GM21786 (cell line): ENCODE data around the gene HES1.

ENCODE experiments used
- ATAC-seq: cut with Tn5 transposase; IDR thresholded peaks from one replicate; pipeline ENCODE4 v1.9.1; 2021; ENCODE audit not compliant: unreplicated experiment

HES1 gene

DNA sequence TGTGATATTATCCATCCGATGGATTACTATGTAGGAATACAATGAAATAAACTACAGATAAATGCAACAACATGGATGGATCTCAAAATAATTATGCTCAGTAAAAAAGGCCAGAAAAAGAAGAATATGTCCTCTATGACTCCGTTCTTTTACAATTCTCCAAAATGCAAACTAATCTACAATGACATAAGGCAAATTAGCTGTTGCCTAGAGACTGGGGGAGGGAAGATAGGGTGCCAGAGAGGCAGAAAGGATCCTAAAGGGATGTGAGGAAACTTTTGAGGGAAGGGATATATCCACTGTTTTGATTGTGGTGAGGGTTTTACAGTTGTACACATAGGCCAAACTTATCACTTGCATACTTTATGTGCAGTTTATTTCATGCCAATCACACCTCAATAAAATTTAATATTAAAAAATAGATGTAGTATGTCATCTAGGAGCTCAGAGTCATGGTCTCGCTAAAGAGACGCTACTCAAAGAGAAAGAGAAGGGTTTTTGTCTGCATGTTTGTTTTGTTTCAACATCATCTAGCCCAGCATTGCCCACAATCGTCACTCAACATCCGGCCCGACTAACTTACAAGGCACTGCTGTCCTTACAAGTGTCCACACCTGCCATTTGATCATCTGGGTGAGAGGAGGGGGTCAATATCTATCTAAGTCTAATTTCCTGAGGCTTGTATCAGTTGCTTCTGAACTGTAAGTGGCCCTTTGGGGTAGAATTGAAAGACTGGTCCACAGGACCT, 29.5 kb downstream of the HES1 start:
- ATAC-seq = no peak

DNA sequence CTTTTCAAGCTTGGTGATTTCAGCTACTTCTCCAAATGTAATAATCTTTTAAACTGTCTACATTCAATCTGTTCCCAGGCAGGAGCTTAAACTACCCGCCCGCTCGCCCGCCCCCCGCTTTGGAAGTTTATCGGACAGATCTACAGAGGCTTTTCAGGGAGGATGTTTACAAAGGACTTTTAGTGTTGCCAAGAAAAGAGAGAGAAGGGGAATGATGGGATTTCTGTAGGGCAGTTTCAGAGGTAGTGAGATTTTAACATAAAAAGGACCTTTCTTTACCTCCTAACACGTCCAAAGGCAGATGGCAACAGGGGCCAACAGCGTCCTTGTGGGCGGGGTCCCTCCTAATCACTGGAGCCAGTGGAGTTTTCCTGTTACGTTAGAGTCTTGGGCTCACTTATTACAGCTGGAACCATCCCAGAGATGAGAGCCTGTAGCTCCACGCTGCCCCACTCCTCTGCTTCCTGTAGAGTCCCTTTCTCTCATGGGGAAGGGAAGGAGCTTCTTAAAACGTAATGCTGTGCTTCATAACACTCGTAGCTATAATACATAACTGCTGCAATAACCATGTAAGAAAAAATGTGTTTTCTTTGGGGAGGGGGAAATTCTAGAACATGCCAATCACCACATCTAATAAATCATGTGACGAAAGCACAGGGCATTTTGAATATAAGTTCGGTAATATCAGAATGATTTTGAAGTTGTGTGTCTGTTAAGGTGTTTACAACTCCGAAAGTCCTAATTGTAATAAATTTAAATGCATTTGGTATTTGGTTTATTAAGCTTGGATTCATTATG, 30.9 kb downstream of the HES1 start:
- ATAC-seq = no peak

DNA sequence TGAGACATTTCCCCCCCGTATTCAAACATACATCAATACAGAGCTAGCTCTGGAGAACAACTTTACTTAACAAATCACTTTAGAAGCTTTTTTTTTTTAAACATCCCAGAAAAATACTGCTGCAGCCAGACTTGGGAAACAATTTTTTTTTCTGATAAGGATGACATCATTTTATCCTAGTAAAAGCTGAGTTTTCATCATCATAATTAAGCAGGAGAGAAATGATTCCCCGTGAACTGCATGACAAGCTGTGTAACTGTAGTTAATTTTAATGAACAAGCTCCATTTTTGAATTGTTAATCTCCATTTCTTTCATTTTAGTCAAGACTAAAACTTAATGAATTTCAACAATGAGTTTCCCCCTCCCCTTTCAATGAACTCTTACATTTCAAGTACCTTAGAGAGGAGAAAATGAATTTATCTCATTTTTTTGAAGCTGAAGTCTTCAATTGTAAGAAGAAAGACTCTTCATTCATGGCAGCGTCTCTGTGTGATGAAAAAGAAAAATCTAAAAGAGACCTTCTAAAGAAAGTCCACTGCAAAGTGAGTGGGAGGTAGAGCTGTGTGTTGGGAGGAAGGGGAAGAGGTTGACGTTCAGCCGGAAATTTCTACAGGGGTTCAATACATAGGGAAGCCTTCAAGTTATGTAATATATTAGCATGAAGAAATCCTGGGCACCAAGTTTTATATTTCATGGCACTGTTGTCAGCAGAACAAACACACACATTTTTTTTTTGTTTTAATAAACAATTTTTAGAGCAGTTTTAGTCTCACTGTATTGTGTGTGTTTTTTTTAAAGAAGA, 31.7 kb downstream of the HES1 start:
- ATAC-seq = no peak

DNA sequence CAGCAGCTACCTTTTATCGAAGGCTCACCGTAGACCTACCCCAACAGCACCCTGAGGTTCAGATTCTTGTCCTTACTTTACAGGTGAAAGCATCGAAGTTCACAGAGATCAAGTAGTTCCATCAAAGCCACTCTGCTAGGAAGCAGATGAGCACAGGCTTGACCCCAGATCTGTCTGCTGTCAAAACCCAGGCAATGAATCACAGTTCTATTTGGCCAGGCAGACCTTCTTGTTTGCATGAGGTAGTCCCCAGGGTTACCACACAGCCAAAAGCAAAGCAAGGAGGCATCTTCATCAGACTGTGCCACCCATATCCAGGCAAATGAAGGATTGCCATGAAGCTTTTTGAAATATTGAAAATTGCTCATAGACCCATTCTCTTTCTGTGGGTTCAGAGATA, 33.0 kb downstream of the HES1 start:
- no peak for ATAC-seq

DNA sequence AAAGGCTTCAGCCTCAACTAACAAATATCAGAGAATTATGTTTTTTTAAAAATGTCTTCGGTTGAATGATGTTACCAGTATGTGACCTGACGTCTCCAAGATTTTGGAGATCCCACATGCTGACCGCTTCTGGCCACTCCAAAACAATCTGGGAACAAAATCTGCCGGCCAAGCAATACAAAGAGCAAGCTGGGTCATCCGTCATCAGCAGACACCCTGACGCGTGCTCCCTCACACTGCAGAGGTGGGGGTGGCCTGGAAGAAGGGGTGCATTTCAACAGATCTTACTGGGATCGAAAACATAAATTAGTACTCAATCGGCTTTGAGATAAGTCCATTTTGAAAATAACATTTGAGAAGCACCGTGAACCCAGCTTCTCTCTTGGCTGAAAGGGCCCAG, 33.6 kb downstream of the HES1 start:
- no peak for ATAC-seq

DNA sequence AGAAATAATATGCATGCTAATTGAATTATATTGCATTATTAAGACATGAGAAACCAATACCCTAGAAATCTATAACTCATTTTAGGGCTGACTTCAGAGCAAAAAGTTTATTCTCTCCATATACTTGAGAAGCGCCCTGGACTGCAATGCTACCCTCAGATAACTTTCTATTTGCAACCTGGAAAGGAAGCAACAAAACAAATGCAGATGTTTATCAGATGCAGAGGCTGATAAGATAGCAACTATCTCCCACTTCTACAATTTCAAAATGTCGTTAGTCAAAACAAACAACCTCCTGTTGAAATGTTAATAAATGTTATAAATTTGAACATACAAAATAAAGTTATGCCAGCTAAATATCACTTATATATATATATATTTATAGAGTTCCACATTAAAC, 34.8 kb downstream of the HES1 start:
- no peak for ATAC-seq

DNA sequence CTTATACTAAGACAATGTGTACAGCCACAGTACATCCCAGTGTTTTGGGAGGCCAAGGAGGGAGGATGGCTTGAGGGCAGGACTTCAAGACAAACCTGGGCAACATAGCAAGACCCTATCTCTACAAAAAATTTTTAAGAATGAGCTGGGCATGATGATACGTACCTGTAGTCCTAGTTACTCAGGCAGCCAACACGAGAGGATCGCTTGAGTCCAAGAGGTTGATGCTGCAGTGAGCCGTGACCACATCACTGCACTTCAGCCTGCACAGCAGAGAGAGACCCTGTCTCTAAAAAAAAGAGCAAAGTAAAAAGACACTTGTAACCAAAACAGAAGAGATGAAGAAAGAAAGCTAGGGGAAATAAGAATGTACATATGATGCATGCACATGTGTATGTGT, 38.5 kb downstream of the HES1 start:
- no peak for ATAC-seq

DNA sequence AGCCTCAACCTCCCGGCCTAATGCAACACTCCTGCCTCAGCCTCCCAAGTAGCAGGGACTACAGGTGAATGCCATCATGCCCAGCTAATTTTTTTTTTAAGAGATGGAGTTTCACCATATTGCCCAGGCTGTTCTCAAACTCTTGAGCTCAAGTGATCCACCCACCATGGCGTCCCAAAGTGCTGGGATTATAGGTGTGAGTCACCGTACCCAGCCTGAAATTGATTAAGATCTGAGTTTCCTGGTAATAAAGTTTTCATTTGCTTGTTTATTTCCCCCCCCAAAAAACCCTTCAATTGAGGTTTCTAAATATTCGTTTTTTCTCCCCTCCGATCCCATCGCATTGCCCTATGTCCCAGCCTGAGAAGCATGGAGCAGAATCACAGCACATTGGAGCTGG, 39.0 kb downstream of the HES1 start:
- ATAC-seq = no peak

DNA sequence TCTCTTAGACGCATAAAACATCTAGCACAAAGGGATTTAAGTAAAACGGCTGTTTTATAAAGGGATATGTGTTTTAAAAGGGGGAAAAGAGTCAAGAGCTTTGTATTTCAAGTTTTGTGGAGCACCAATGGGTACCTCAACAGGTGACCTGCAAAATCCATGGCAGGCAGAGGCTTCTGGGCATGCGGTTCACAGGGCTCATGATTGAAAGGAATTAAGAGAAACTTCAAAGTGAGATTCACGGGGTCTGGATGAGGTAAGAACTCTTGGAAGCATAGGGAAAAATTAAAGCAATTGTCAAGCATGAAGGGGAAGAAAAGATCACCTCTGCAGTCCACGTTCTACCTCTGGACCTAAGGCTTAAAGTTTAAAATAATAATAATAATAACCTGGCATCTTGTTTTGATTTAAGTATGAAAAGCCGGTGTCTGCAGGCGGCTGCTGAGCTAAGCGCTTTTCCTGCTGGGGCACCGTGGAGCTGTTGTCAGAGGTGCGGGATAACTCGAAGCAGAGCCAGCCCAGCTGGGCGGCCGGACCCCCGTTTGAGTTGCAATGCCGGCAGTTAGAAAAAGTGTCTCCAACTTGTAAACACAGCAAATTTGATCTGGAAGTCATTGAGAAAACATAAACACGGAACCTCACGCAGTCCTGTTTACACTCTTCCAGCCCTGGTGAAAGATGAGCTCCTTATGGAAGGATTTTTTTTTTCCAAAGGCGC, 40.5 kb downstream of the HES1 start:
- ATAC-seq = no peak

DNA sequence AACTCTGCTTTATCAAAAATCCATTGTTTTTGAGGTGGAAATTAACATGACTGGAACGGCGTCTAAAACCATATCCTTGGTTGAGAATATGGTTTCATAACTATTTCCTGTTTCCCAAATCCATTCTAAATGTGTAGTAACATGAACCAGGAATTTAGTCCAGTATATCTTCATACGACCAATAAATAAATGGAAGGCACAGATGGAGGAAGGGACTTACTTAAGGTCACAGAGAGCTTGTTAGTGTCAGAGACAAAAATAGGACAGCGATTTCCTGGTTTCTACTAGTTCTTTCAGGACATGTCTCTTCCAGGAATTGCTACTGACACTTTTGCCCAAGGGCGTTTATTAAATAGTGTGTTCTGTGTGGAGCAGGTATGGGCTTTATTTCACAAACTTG, 41.2 kb downstream of the HES1 start:
- ATAC-seq = no peak

DNA sequence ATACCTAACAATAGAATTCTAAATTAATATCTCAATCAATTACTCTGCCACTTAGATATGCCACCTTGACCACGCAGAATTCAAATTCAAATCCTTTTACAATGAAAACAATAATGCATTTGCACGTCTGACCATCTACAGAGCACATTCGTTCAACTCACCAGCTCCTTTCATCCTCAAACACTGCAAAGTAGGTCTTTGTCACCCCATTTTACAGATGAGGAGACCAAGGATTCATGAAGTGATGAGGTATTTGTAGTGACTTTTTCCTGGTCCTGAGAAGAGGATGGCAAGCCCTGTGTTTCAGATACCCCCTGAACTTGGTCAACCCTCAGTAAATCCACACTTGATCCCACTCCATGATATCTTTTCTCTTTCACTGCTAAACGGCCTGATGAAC, 42.2 kb downstream of the HES1 start:
- no peak for ATAC-seq

DNA sequence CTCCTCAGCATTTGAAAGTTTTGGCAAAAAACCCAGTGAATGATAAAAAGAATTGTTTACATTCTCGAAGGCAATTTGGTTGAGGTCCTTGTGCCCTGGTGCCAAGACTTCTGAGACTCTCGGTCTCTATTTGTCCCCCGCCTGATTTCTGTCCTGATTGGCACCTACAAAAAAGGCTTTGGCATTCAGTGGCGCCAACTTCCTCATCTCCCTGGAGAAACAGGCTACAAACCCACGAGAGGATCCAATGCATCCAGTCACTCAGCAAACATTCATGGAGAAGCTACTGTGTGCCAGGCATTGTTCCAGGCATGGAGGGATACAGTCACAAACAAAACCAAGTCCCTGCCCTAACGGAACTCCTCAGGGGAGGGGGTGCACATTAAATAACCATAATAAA, 42.7 kb downstream of the HES1 start:
- no peak for ATAC-seq

DNA sequence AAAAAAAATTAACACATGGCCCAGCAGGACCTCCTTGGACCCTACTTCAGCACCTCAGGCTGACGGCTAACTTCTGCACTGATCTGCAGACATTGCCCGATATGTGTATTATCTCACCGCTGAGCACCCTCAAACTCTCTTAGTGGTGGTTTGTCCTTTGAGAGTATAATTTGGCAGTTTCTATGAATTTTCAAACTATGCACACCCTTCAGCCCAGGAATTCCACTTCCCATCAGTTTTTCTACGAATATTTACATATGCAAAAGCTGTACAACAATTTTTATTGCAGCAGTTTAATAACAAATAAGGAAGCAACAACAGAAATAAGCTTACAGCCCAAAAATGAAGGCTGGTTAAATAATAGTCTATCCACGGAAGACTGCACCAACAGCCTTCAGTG, 44.6 kb downstream of the HES1 start:
- no peak for ATAC-seq

DNA sequence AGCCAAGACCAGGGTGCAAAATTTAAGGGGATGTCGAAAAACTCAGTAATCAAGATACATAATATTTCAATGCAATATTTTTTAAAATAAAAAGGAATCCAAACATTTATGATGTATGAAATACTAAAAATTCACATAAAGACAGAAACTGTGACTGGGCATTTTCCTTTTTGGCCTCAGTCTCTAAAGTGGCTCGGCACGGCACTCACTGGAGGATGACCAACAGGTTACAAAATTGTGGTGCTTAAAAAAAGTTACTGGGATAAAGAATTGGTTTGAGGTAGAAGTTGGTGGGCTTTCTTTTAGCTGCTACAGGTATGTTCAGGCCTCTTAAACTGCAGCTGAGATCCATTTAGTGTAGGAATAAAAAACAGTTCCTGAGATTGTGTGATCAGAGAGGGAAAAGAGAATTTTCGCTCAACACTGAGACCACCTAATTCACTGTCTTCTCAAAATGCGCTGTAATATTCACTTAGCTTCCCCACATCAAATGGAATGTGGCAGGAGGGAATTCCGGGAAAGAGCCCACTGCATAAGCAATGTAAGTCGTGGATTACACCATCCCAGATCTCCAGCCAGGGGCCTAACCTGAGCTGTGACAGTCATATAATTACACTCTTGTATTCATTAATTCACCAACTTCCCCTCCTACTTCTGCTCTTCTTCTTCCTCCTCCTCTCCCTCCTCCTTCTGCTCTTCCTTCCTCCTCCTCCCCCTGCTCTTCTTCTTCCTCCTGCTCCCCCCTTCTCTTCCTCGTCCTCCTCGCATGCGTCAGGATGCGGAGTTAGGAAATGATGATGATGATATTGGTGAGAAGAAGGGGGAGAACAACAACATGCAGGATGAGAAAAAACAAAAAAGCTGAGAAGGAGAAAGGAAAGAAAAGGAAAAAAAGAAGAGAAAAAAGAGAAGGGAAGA, 45.9 kb downstream of the HES1 start:
- ATAC-seq = no peak

DNA sequence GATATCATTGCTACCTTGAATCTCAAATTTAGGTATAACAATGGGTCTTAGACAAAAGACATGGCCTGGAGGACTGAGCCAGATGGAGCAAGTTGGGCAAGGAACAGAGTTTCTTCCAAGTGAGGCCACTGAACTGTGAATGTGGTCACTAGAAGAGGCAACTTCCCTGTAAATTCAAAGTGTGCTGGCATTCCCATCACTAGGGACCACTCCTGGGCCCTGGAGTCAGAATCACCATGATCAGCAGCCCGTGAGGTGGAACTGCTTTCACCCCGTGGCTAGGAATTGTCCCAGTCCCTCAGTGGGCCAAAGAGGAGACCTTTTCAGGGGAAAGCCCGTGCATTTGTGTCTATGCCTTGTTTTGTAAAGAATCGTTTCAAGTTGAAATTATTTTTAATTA, 47.3 kb downstream of the HES1 start:
- no peak for ATAC-seq

DNA sequence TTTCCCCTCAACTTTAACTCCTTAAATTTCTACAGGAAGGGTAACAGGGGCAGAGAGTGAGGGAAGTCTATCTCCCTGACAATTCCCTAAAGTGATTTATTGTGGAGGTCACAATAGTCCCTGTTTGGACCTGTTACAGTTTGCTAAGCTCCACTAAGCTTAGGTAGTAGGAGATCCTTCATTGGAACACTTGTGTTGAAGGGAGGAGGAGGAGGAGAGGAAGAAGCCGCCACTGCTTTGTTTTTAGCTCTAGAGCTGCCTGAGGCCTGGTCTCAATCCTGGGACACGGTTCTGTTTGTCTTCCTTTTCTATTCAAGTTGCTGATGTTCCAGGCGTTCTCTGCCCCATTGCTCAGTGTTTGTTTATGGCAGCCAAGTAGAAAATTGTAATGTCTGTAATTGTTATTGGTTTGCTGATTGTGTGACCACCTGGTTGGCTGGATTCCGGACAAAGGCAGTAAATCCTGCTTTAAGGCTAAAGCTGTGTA, 48.4 kb downstream of the HES1 start:
- no peak for ATAC-seq

DNA sequence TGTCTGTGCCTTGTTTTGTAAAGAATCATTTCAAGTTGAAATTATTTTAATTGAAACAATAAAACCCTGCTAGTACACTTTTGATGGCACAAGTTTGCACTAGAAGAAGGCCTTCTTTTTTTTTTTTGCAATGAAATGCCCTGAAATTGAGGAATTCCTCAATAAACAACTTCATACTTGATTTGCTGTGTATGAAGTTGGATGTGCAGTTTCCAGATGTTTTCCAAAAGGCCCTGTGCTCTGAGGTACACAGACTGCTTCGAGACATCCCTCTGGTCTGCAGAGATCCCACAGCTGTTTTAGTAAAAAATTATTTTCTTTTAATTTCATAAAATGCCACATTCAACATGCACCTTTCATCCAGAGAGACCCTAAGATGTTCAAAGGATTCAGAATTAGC, 48.9 kb downstream of the HES1 start:
- ATAC-seq = no peak

DNA sequence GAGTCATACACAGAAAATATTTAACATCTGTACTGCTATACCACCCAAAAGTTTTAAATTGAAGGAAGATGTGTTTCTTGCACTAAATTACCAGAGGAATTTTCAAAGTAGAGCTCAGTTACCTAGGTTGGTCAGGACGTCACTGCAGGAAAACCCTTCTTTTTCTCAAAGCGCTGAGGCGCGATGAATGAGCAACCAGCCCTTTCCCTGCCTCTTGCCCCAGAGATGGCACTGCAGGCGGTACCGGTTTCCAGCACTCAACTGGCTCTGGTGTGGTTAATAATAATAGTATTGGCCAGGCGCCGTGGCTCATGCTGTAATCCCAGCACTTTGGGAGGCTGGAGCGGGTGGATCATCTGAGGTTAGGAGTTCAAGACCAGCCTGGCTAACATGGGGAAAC, 49.3 kb downstream of the HES1 start:
- no peak for ATAC-seq

DNA sequence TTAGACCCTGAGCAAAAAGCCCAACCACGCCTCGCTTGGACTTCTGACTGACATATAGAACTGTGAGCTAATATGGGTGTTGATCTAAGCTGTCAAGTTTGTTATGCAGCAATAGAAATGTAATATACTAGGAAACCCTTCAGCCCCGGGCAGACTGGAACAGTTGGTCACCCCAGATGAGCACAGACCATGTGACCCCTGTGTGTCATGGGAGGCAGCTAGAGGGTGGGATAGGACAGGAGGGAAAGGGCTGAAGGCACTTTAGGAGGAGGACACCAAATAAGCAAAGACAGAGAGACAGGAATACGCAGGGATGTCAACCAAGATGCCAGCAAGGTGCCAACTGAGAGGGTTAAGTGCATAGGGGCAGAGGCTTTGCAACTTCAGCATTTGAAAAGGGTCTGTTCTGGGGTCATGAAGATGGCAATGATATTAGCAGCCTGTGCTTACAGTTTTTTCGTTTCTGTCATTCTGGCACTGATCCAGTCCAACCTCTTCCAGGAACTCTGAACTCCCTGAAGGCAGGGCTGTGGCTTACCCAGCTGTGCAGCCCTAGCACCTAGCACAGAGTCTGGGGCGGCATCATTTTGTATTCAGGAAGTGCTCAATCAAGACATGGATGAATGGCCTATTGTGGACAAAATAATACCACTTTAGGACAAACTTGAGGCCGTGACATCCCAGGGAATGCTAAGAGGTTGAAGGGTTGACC, 51.4 kb downstream of the HES1 start:
- ATAC-seq = no peak
